ENCODE measurements around the gene SLC24A5.

- TF ChIP-seq REST (IDR thresholded peaks at IDR 0.05; ENCODE audit: insufficient read depth in 1 of 2, low read depth in 2 of 2, low read length in 1 of 2) (no peak), CTCF (IDR thresholded peaks at IDR 0.05) (no peak)
Observed at GRCh38 chr15:48073881-48074280, 46.9 kb upstream of the SLC24A5 start.

Data from Panc1 (cell line).